ENCODE results near the gene FAM168A. TPM values are rescaled to one million over a fixed set of nuclear protein-coding genes. Genes with fewer than 3 reads are reported as not detected.

The FAM168A gene
- total RNA-seq, 1 experiment from 2014 or later, result 30.4 TPM

DNA sequence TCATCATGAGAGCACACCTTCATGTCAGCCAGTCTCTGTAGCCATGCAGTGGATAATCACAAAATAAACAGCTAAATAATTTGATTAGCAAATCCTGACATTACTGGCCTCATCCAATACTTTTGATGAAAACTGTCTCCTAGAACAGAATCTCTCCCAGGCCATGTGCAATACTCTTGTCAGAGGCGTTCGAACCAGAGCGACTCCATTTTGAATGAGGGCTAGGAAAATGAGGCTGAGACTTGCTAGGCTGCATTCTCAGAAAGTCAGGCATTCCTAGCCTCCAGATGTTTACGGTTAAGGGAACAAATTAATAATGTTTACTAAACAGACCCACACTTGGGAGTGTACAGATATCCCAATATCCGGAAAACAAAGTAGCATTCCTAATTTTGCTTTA is 69.9 kb downstream of the FAM168A start:
- Mint-ChIP-seq H3K4me3 (ENCODE audit: low read depth, unreplicated experiment) (no peak overlapping the region), H3K9me3 (ENCODE audit: low read depth, unreplicated experiment) (no peaks in the 10 kb centered on the region), H3K27ac (ENCODE audit: unreplicated experiment) (no peak overlapping the region), H3K27me3 (ENCODE audit: unreplicated experiment) (no peaks in the 10 kb centered on the region), H3K36me3 (ENCODE audit: insufficient read depth, unreplicated experiment) (no peaks in the 10 kb centered on the region), H3K4me1 (ENCODE audit: low read depth, unreplicated experiment) (peaks cover 24% of the 10 kb centered on the region)
- BruUV-seq (replicated peaks), result no TSS peak
- TF ChIP-seq, protein P1, sequence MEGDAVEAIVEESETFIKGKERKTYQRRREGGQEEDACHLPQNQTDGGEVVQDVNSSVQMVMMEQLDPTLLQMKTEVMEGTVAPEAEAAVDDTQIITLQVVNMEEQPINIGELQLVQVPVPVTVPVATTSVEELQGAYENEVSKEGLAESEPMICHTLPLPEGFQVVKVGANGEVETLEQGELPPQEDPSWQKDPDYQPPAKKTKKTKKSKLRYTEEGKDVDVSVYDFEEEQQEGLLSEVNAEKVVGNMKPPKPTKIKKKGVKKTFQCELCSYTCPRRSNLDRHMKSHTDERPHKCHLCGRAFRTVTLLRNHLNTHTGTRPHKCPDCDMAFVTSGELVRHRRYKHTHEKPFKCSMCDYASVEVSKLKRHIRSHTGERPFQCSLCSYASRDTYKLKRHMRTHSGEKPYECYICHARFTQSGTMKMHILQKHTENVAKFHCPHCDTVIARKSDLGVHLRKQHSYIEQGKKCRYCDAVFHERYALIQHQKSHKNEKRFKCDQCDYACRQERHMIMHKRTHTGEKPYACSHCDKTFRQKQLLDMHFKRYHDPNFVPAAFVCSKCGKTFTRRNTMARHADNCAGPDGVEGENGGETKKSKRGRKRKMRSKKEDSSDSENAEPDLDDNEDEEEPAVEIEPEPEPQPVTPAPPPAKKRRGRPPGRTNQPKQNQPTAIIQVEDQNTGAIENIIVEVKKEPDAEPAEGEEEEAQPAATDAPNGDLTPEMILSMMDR (IDR thresholded peaks at IDR 0.05; ENCODE audit: unreplicated experiment), result no peak
- CTCF ChIA-PET, result interaction anchor here (0.8 to 1.4 kb wide), 2 partner anchors 71 to 403 kb away, joined by 3 read pairs; no protein-coding TSS in a partner anchor
- DNase-seq, result no peak
- intact Hi-C loops (cut with micrococcal nuclease; ENCODE audit: unreplicated experiment), result no loop called here

DNA sequence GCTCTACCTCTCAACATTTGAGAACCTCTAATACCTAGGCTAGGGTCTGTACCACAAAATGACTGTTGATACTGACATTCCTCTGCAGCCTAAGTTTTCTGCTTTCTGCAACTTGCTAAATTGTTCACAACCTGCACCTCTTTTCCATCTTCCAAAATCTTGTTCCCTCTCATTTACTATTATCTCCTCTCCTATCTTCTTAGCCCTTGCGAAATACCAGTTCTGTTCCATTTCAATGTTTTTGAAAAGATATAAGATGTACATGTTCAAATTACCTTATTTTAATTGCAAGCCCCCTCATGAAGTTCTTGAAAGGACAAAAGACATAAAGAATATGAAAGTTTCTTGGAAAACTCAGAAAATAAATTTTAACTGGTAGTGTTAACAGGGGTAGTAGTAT is 72.3 kb downstream of the FAM168A start:
- TF ChIP-seq, protein P1 (IDR thresholded peaks at IDR 0.05; ENCODE audit: unreplicated experiment), result no peak
- DNase-seq, result no peak
- intact Hi-C loops (cut with micrococcal nuclease; ENCODE audit: unreplicated experiment), result no loop called here
- Mint-ChIP-seq H3K27me3 (ENCODE audit: unreplicated experiment) (no peaks in the 10 kb centered on the region), H3K9me3 (ENCODE audit: low read depth, unreplicated experiment) (no peaks in the 10 kb centered on the region), H3K27ac (ENCODE audit: unreplicated experiment) (no peak overlapping the region), H3K4me1 (ENCODE audit: low read depth, unreplicated experiment) (peaks cover 24% of the 10 kb centered on the region), H3K4me3 (ENCODE audit: low read depth, unreplicated experiment) (no peak overlapping the region), H3K36me3 (ENCODE audit: insufficient read depth, unreplicated experiment) (no peaks in the 10 kb centered on the region)
- BruUV-seq (replicated peaks), result no TSS peak
- CTCF ChIA-PET, result interaction anchor here (0.6 kb wide), 1 partner anchor 75 kb away, joined by 6 read pairs; no protein-coding TSS in a partner anchor

DNA sequence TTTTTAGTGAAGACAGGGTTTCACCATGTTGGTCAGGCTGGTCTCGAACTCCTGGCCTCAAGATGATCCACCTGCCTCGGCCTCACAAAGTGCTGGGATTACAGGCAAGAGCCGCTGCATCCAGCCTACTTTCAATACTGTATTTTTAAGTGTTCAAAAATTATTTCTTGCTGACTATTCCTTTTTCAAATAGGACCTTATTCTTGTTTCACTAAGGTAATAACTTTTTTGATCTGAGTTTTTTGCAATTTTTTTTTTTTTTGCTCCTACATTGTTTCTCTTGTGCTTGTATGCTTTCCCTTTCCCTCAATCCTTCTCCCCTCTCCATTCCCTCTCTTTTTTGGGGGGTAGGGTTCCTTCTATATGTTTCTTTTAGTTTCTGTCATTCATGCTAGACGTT is 73.1 kb downstream of the FAM168A start:
- intact Hi-C loops (cut with micrococcal nuclease; ENCODE audit: unreplicated experiment), result no loop called here
- no peak overlapping the region for H3K4me3 Mint-ChIP-seq (ENCODE audit: low read depth, unreplicated experiment)
- no peaks in the 10 kb centered on the region for H3K9me3 Mint-ChIP-seq (ENCODE audit: low read depth, unreplicated experiment)
- CTCF ChIA-PET, result interaction anchor here (0.6 kb wide), 1 partner anchor 75 kb away, joined by 6 read pairs; no protein-coding TSS in a partner anchor
- H3K4me1 Mint-ChIP-seq (ENCODE audit: low read depth, unreplicated experiment), result peaks cover 18% of the 10 kb centered on the region
- no peaks in the 10 kb centered on the region for H3K36me3 Mint-ChIP-seq (ENCODE audit: insufficient read depth, unreplicated experiment)
- BruUV-seq (replicated peaks), result no TSS peak
- H3K27ac Mint-ChIP-seq (ENCODE audit: unreplicated experiment), result no peak overlapping the region
- H3K27me3 Mint-ChIP-seq (ENCODE audit: unreplicated experiment), result no peaks in the 10 kb centered on the region
- TF ChIP-seq, protein P1 (IDR thresholded peaks at IDR 0.05; ENCODE audit: unreplicated experiment), result no peak
- DNase-seq, result no peak

DNA sequence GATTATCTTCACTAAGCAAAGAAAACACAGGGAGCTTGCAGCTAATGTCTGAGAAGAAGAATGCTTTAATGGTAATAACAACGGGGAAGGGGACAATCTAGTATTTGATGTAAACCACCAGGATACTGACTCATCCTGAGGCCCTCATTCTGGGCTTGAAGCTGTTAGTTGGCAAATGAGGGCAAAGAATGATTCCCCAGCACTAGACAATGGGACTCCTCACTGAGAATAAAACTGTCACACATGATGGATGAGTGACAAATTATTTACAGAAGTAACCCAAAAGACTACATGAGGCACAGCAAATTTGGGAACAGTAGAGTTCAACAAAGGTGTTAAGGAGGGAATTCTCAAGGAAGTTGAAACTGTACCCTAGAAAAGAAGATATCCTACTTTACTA is 76.3 kb downstream of the FAM168A start:
- intact Hi-C loops (cut with micrococcal nuclease; ENCODE audit: unreplicated experiment), result no loop called here
- Mint-ChIP-seq H3K27me3 (ENCODE audit: unreplicated experiment) (no peaks in the 10 kb centered on the region), H3K36me3 (ENCODE audit: insufficient read depth, unreplicated experiment) (no peaks in the 10 kb centered on the region), H3K4me3 (ENCODE audit: low read depth, unreplicated experiment) (no peak overlapping the region), H3K4me1 (ENCODE audit: low read depth, unreplicated experiment) (no peaks in the 10 kb centered on the region), H3K9me3 (ENCODE audit: low read depth, unreplicated experiment) (no peaks in the 10 kb centered on the region), H3K27ac (ENCODE audit: unreplicated experiment) (no peak overlapping the region)
- no peak for DNase-seq
- CTCF ChIA-PET, result interaction anchor here (0.6 kb wide), 2 partner anchors 20 to 597 kb away, joined by 3 to 4 read pairs; no protein-coding TSS in a partner anchor
- BruUV-seq (replicated peaks), result no TSS peak
- TF ChIP-seq, protein P1 (IDR thresholded peaks at IDR 0.05; ENCODE audit: unreplicated experiment), result no peak

All from Calu3 (cell line).